Measurements from ENCODE around the gene IPCEF1.

Gene IPCEF1

GRCh38 chr6:154388803-154389202 lies 32.2 kb upstream of the IPCEF1 start:
- Histone ChIP-seq H3K36me3 (ENCODE audit: control insufficient read depth in 1 of 2, insufficient read depth in 2 of 2, low read length in 2 of 2) (no peaks in the 10 kb centered on the region), H3K27me3 (ENCODE audit: low read depth, low read length) (no peaks in the 10 kb centered on the region), H3K4me3 (ENCODE audit: low read depth in 1 of 2, low read length in 2 of 2) (no peak overlapping the region), H3K27ac (ENCODE audit: low read length) (no peak overlapping the region), H3K9me3 (ENCODE audit: control insufficient read depth in 1 of 2, low read length in 2 of 2) (no peaks in the 10 kb centered on the region), H3K4me1 (ENCODE audit: control insufficient read depth in 1 of 2, insufficient read depth in 2 of 2, low read length in 2 of 2) (no peaks in the 10 kb centered on the region)

DNA sequence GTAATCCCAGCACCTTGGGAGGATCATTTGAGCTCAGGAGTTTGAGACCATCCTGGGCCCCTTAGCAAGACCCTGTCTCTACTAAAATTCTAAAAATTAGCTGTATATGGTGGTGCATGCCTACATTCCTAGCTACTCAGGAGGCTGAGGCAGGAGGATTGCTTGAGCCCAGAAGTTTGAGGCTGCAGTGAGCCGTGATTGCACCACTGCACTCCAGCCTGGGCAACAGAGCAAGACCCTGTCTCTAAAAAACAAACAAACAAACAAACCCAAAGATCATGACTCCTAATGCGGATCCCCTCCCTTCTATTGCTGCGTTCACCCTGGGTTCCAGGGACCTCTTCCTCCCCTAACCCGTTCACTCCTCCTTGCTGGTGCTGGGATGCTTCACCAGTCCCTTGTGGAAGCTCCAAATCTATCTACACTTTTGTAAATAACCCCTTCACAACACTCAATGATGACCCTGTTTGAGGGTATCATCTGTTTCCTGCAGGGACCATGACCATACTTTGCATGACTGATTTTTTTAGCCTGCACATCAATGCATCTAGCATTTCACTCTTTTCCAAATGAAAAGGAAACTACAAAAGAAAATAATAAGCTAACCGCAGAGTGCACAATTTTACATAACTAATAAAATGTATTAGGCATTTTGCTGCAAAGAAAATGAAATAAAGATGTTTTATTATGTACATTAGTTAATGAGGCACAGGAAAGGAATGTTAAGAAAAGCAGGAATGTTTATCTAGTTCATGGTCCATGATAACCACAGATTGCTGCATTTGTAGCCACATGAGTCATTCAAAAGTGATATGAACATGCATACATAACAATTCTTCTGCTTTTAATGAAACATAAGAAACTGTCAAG lies 30.5 kb upstream of the IPCEF1 start:
- Histone ChIP-seq H3K36me3 (ENCODE audit: control insufficient read depth in 1 of 2, insufficient read depth in 2 of 2, low read length in 2 of 2) (no peaks in the 10 kb centered on the region), H3K4me3 (ENCODE audit: low read depth in 1 of 2, low read length in 2 of 2) (no peak overlapping the region), H3K9me3 (ENCODE audit: control insufficient read depth in 1 of 2, low read length in 2 of 2) (no peaks in the 10 kb centered on the region), H3K27me3 (ENCODE audit: low read depth, low read length) (no peaks in the 10 kb centered on the region), H3K27ac (ENCODE audit: low read length) (no peak overlapping the region), H3K4me1 (ENCODE audit: control insufficient read depth in 1 of 2, insufficient read depth in 2 of 2, low read length in 2 of 2) (no peaks in the 10 kb centered on the region)

DNA sequence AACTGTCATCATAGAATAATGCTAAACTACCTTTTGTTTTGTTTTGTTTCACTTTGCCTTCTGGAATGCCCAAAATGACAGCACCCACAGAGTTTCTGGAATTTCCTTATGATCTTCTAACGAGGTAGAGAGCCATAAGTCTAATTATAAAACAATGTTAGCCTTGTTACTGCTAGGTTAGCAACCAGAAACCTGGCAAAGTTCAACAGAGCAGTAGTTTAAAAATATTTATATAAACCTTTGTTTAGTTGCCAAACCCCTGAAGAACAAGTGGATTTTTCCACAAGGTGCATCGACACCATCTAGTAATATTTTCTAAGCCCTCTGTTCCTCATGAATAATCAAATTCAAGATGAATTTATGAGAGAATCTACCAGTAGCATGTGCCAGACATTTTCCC lies 27.6 kb upstream of the IPCEF1 start:
- Histone ChIP-seq H3K27me3 (ENCODE audit: low read depth, low read length) (no peaks in the 10 kb centered on the region), H3K9me3 (ENCODE audit: control insufficient read depth in 1 of 2, low read length in 2 of 2) (no peaks in the 10 kb centered on the region), H3K4me1 (ENCODE audit: control insufficient read depth in 1 of 2, insufficient read depth in 2 of 2, low read length in 2 of 2) (no peaks in the 10 kb centered on the region), H3K4me3 (ENCODE audit: low read depth in 1 of 2, low read length in 2 of 2) (no peak overlapping the region), H3K27ac (ENCODE audit: low read length) (no peak overlapping the region), H3K36me3 (ENCODE audit: control insufficient read depth in 1 of 2, insufficient read depth in 2 of 2, low read length in 2 of 2) (no peaks in the 10 kb centered on the region)

DNA sequence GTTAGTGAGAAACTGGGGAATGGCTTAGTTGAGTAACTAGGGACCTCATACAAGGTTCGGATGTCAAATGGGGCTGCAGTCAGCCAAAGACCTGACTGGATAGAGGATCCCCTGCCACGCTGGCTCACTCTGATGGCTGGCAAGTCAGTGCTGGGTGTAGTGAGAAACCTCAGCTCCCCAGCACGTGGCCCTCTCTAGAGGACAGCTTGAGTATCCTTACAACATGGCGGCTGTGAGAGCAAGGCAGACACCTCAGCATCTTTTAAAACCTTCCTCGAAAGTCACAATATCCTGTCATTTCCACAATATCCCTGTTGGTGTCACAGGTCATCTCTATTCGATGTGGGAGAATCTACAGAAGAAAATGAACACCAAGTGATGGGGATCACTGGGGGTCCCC lies 26.7 kb upstream of the IPCEF1 start:
- Histone ChIP-seq H3K27ac (ENCODE audit: low read length) (no peak overlapping the region), H3K4me1 (ENCODE audit: control insufficient read depth in 1 of 2, insufficient read depth in 2 of 2, low read length in 2 of 2) (no peaks in the 10 kb centered on the region), H3K36me3 (ENCODE audit: control insufficient read depth in 1 of 2, insufficient read depth in 2 of 2, low read length in 2 of 2) (no peaks in the 10 kb centered on the region), H3K9me3 (ENCODE audit: control insufficient read depth in 1 of 2, low read length in 2 of 2) (no peaks in the 10 kb centered on the region), H3K27me3 (ENCODE audit: low read depth, low read length) (no peaks in the 10 kb centered on the region), H3K4me3 (ENCODE audit: low read depth in 1 of 2, low read length in 2 of 2) (no peak overlapping the region)

- Histone ChIP-seq H3K9me3 (ENCODE audit: control insufficient read depth in 1 of 2, low read length in 2 of 2) (no peaks in the 10 kb centered on the region), H3K36me3 (ENCODE audit: control insufficient read depth in 1 of 2, insufficient read depth in 2 of 2, low read length in 2 of 2) (no peaks in the 10 kb centered on the region), H3K27ac (ENCODE audit: low read length) (no peak overlapping the region), H3K4me1 (ENCODE audit: control insufficient read depth in 1 of 2, insufficient read depth in 2 of 2, low read length in 2 of 2) (no peaks in the 10 kb centered on the region), H3K27me3 (ENCODE audit: low read depth, low read length) (no peaks in the 10 kb centered on the region), H3K4me3 (ENCODE audit: low read depth in 1 of 2, low read length in 2 of 2) (no peak overlapping the region)
These were observed 26.1 kb upstream of the IPCEF1 start for GRCh38 chr6:154382740-154383139.

- Histone ChIP-seq H3K9me3 (ENCODE audit: control insufficient read depth in 1 of 2, low read length in 2 of 2) (no peaks in the 10 kb centered on the region), H3K27ac (ENCODE audit: low read length) (no peak overlapping the region), H3K4me1 (ENCODE audit: control insufficient read depth in 1 of 2, insufficient read depth in 2 of 2, low read length in 2 of 2) (no peaks in the 10 kb centered on the region), H3K27me3 (ENCODE audit: low read depth, low read length) (no peaks in the 10 kb centered on the region), H3K4me3 (ENCODE audit: low read depth in 1 of 2, low read length in 2 of 2) (no peak overlapping the region), H3K36me3 (ENCODE audit: control insufficient read depth in 1 of 2, insufficient read depth in 2 of 2, low read length in 2 of 2) (no peaks in the 10 kb centered on the region)
These were observed 24.9 kb upstream of the IPCEF1 start for GRCh38 chr6:154381548-154381947.

- no peaks in the 10 kb centered on the region for H3K36me3 ChIP-seq (ENCODE audit: control insufficient read depth in 1 of 2, insufficient read depth in 2 of 2, low read length in 2 of 2)
- no peak overlapping the region for H3K27ac ChIP-seq (ENCODE audit: low read length)
- no peaks in the 10 kb centered on the region for H3K27me3 ChIP-seq (ENCODE audit: low read depth, low read length)
- H3K4me3 ChIP-seq (ENCODE audit: low read depth in 1 of 2, low read length in 2 of 2): no peak overlapping the region
- no peaks in the 10 kb centered on the region for H3K9me3 ChIP-seq (ENCODE audit: control insufficient read depth in 1 of 2, low read length in 2 of 2)
- H3K4me1 ChIP-seq (ENCODE audit: control insufficient read depth in 1 of 2, insufficient read depth in 2 of 2, low read length in 2 of 2): no peaks in the 10 kb centered on the region
These were observed 24.1 kb upstream of the IPCEF1 start for GRCh38 chr6:154380741-154381140.

- H3K4me1 ChIP-seq (ENCODE audit: control insufficient read depth in 1 of 2, insufficient read depth in 2 of 2, low read length in 2 of 2): no peaks in the 10 kb centered on the region
- no peaks in the 10 kb centered on the region for H3K9me3 ChIP-seq (ENCODE audit: control insufficient read depth in 1 of 2, low read length in 2 of 2)
- H3K4me3 ChIP-seq (ENCODE audit: low read depth in 1 of 2, low read length in 2 of 2): no peak overlapping the region
- H3K27me3 ChIP-seq (ENCODE audit: low read depth, low read length): no peaks in the 10 kb centered on the region
- H3K36me3 ChIP-seq (ENCODE audit: control insufficient read depth in 1 of 2, insufficient read depth in 2 of 2, low read length in 2 of 2): no peaks in the 10 kb centered on the region
- no peak overlapping the region for H3K27ac ChIP-seq (ENCODE audit: low read length)
These were observed 23.0 kb upstream of the IPCEF1 start for GRCh38 chr6:154379585-154379984.

DNA sequence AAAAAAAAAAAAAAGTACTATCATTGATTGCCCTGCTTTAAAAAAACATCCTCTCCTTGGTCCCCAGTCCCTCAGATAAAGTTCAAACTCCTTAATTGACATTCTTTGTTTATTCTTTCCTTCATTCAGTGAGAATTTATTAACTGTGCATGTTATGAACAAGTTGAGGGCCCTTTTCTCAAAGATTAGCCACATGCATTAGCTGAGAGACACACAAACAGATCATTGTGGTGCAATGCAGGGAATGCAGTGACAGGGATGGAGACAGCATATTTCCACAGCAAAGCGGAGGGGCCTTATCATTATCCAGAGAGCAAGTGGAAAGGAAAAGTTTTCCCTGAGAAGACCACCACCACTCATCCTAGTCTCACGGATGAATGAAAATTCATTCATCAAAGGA lies 21.9 kb upstream of the IPCEF1 start:
- no peaks in the 10 kb centered on the region for H3K36me3 ChIP-seq (ENCODE audit: control insufficient read depth in 1 of 2, insufficient read depth in 2 of 2, low read length in 2 of 2)
- H3K27me3 ChIP-seq (ENCODE audit: low read depth, low read length): no peaks in the 10 kb centered on the region
- no peaks in the 10 kb centered on the region for H3K4me1 ChIP-seq (ENCODE audit: control insufficient read depth in 1 of 2, insufficient read depth in 2 of 2, low read length in 2 of 2)
- no peak overlapping the region for H3K4me3 ChIP-seq (ENCODE audit: low read depth in 1 of 2, low read length in 2 of 2)
- H3K9me3 ChIP-seq (ENCODE audit: control insufficient read depth in 1 of 2, low read length in 2 of 2): no peaks in the 10 kb centered on the region
- H3K27ac ChIP-seq (ENCODE audit: low read length): no peak overlapping the region

DNA sequence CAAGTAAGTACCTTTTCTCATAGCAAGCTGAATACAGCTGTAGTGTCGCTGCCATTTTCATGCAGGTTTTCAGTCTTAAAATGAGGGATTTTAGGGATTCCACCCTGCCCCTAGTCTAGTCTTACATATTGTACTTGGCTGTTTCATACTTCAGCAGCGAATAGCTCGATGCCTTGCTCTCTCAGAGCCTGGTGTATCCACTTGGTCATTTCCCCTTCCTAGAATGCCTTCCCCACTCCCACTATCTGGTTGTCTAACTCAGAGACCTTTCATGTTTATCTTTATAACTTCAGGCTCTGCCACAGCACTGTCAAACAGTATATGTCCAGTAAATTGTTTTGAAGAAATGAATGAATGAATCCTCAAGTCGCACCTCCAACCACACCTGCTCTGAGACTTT lies 21.1 kb upstream of the IPCEF1 start:
- Histone ChIP-seq H3K27ac (ENCODE audit: low read length) (no peak overlapping the region), H3K4me1 (ENCODE audit: control insufficient read depth in 1 of 2, insufficient read depth in 2 of 2, low read length in 2 of 2) (no peaks in the 10 kb centered on the region), H3K27me3 (ENCODE audit: low read depth, low read length) (no peaks in the 10 kb centered on the region), H3K36me3 (ENCODE audit: control insufficient read depth in 1 of 2, insufficient read depth in 2 of 2, low read length in 2 of 2) (no peaks in the 10 kb centered on the region), H3K9me3 (ENCODE audit: control insufficient read depth in 1 of 2, low read length in 2 of 2) (no peaks in the 10 kb centered on the region), H3K4me3 (ENCODE audit: low read depth in 1 of 2, low read length in 2 of 2) (no peak overlapping the region)

DNA sequence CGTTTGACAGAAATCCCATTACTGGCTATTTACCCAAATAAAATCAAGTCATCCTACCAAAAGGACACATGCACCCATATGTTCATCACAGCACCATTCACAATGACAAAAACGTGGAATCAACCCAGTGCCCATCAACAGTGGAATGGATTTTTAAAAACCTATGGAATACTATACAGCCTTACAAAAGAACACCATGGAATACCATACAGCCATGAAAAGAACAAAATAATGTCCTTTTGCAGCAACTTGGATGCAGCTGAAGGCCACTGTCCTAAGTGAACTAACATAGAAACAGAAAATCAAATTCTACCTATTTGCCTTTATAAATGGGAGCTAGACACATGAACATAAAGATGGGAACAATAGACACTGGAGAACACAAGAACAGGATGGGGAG lies 17.4 kb upstream of the IPCEF1 start:
- no peaks in the 10 kb centered on the region for H3K9me3 ChIP-seq (ENCODE audit: control insufficient read depth in 1 of 2, low read length in 2 of 2)
- H3K27me3 ChIP-seq (ENCODE audit: low read depth, low read length): no peaks in the 10 kb centered on the region
- no peaks in the 10 kb centered on the region for H3K4me1 ChIP-seq (ENCODE audit: control insufficient read depth in 1 of 2, insufficient read depth in 2 of 2, low read length in 2 of 2)
- no peaks in the 10 kb centered on the region for H3K36me3 ChIP-seq (ENCODE audit: control insufficient read depth in 1 of 2, insufficient read depth in 2 of 2, low read length in 2 of 2)
- H3K27ac ChIP-seq (ENCODE audit: low read length): no peak overlapping the region
- H3K4me3 ChIP-seq (ENCODE audit: low read depth in 1 of 2, low read length in 2 of 2): no peak overlapping the region

DNA sequence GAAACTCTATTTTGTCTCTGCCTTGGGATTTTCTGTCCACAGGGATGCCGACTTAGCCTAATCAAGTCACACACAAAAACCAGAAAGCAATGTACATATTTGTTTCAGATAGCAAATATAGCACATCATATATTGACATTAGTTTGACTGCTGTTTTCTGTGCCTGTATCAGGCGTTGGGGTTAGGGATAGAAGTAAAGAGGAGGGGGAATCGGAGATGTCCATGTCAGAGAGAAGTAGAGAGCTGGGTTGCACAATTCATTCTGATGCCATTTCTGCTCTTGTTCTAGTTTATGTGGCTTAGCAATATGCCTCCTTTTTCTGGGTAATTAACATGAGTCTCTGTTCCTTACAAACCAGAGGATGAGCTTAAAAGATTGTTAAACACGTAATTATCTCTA lies 14.7 kb upstream of the IPCEF1 start:
- Histone ChIP-seq H3K36me3 (ENCODE audit: control insufficient read depth in 1 of 2, insufficient read depth in 2 of 2, low read length in 2 of 2) (no peaks in the 10 kb centered on the region), H3K4me1 (ENCODE audit: control insufficient read depth in 1 of 2, insufficient read depth in 2 of 2, low read length in 2 of 2) (no peaks in the 10 kb centered on the region), H3K27ac (ENCODE audit: low read length) (no peak overlapping the region)

More for the DNA sequence above, 14.7 kb upstream of the IPCEF1 start:
- Histone ChIP-seq H3K27me3 (ENCODE audit: low read depth, low read length) (no peaks in the 10 kb centered on the region), H3K9me3 (ENCODE audit: control insufficient read depth in 1 of 2, low read length in 2 of 2) (no peaks in the 10 kb centered on the region), H3K4me3 (ENCODE audit: low read depth in 1 of 2, low read length in 2 of 2) (no peak overlapping the region)

All from muscle layer of duodenum (tissue), 2 donors.